Vagina (tissue), 2 donors: ENCODE data around the gene NYAP1. TPM values are rescaled to one million over a fixed set of nuclear protein-coding genes. Genes with fewer than 3 reads are reported as not detected.

Experiments used
- DNase-seq, 2 donors: peaks; one replicate each; pipeline ENCODE4 v3.0.0-alpha.2; 2017; ENCODE audit errors: extremely low spot score in 2 of 2
- H3K27ac ChIP-seq: fragments of 200-600 bp; sonication (generic); one replicate; pipeline ENCODE4 v1.5.1; 2019
- H3K27me3 ChIP-seq: fragments of 200-600 bp; sonication (generic); one replicate; pipeline ENCODE4 v1.5.1; 2019
- H3K36me3 ChIP-seq, 2 donors: fragments of 200-600 bp; sonication (generic); one replicate each; pipeline ENCODE4 v1.5.1; 2017 to 2019
- H3K4me1 ChIP-seq: fragments of 200-600 bp; sonication (generic); one replicate; pipeline ENCODE4 v1.5.1; 2019
- H3K4me3 ChIP-seq, 2 donors: fragments of 200-600 bp; sonication (generic); 1 replicate in 1 of 2; 2 replicates in 1 of 2; pipeline ENCODE4 v1.5.1; 2016 to 2019
- H3K9me3 ChIP-seq: fragments of 200-600 bp; sonication (generic); one replicate; pipeline ENCODE4 v1.5.1; 2019
- POLR2A ChIP-seq, 2 donors: fragments of 450-650 bp; IDR thresholded peaks; one replicate each; pipeline ENCODE4 v1.6.1; 2017; ENCODE audit warnings: antibody characterized with exemption in 2 of 2, mild to moderate bottlenecking in 2 of 2, moderate library complexity in 2 of 2
- POLR2AphosphoS5 ChIP-seq, 2 donors: sonication (generic); formaldehyde crosslinking; IDR thresholded peaks; one replicate each; pipeline ENCODE4 v1.9.0; 2017; ENCODE audit warnings: antibody characterized with exemption in 2 of 2, mild to moderate bottlenecking in 2 of 2, low read depth in 1 of 2; ENCODE audit not compliant: insufficient read depth in 1 of 2
- intact Hi-C: fragments of 100-400 bp; cut with DNase I; formaldehyde crosslinking; loops from one replicate; pipeline ENCODE4 v1.15.1; 2023
- total RNA-seq: library from RNA; depleted of rRNA; stranded (reverse); fragments of >200 nt; gene quantifications from one replicate; pipeline ENCODE4 v1.2.3, GENCODE V29; 2016
- TF ChIP-seq, protein P1 (sequence below), 3 experiments: fragments of 450-650 bp in 2 of 3; fragments of 200-600 bp in 1 of 3; sonication (generic) in 1 of 3; IDR thresholded peaks; one replicate each; pipeline ENCODE4 v1.5.1; 2017 to 2019; ENCODE audit warnings: antibody characterized with exemption in 3 of 3, mild to moderate bottlenecking in 2 of 3, moderate library complexity in 2 of 3

NYAP1 gene
- total RNA-seq, 1 donor from 2014 or later = 3.9 TPM

- Histone ChIP-seq H3K27ac (peak overlapping the region; percentile 92), H3K9me3 (no peaks in the 10 kb centered on the region), H3K4me1 (peaks cover 67% of the 10 kb centered on the region), H3K4me3 (peak overlapping the region; percentile 88 to 92), H3K27me3 (no peaks in the 10 kb centered on the region), H3K36me3 (peaks cover 0 to 20% of the 10 kb centered on the region in 2 donors)
- TF ChIP-seq, protein P1, sequence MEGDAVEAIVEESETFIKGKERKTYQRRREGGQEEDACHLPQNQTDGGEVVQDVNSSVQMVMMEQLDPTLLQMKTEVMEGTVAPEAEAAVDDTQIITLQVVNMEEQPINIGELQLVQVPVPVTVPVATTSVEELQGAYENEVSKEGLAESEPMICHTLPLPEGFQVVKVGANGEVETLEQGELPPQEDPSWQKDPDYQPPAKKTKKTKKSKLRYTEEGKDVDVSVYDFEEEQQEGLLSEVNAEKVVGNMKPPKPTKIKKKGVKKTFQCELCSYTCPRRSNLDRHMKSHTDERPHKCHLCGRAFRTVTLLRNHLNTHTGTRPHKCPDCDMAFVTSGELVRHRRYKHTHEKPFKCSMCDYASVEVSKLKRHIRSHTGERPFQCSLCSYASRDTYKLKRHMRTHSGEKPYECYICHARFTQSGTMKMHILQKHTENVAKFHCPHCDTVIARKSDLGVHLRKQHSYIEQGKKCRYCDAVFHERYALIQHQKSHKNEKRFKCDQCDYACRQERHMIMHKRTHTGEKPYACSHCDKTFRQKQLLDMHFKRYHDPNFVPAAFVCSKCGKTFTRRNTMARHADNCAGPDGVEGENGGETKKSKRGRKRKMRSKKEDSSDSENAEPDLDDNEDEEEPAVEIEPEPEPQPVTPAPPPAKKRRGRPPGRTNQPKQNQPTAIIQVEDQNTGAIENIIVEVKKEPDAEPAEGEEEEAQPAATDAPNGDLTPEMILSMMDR (IDR thresholded peaks at IDR 0.05) = no peak
- TF ChIP-seq POLR2A (IDR thresholded peaks at IDR 0.05) = no peak
- no peak for TF ChIP-seq POLR2AphosphoS5 (IDR thresholded peaks at IDR 0.05; ENCODE audit: insufficient read depth in 1 of 2, low read depth in 1 of 2)
- DNase-seq = no peak
- intact Hi-C loops = loop anchor here (10.0 kb wide), 1 partner anchor 199 kb away; the partner anchor contains the start of gene GNB2
These were observed 8.2 kb upstream of the NYAP1 start for GRCh38 chr7:100475549-100475948.

- intact Hi-C loops = loop anchor here (10.0 kb wide), 1 partner anchor 199 kb away; the partner anchor contains the start of gene GNB2
- Histone ChIP-seq H3K4me1 (peaks cover 67% of the 10 kb centered on the region), H3K27ac (peak overlapping the region; percentile 92), H3K27me3 (no peaks in the 10 kb centered on the region), H3K9me3 (no peaks in the 10 kb centered on the region), H3K4me3 (peak overlapping the region; percentile 88 to 92), H3K36me3 (peaks cover 0 to 18% of the 10 kb centered on the region in 2 donors)
- no peak for DNase-seq
- TF ChIP-seq POLR2AphosphoS5 (IDR thresholded peaks at IDR 0.05; ENCODE audit: insufficient read depth in 1 of 2, low read depth in 1 of 2) (no peak), POLR2A (IDR thresholded peaks at IDR 0.05) (no peak)
- TF ChIP-seq, protein P1 (IDR thresholded peaks at IDR 0.05) = no peak
These were observed 7.5 kb upstream of the NYAP1 start for GRCh38 chr7:100476101-100476780.

GRCh38 chr7:100476903-100477870, 6.5 kb upstream of the NYAP1 start:
- no peaks in the 10 kb centered on the region for H3K27me3 ChIP-seq
- intact Hi-C loops = loop anchor here (10.0 kb wide), 1 partner anchor 198 kb away; the partner anchor contains the start of gene GNB2
- peaks cover 64% of the 10 kb centered on the region for H3K4me1 ChIP-seq
- peak overlapping the region; percentile 88 to 92 for H3K4me3 ChIP-seq
- no peak for DNase-seq
- peaks cover 0 to 14% of the 10 kb centered on the region in 2 donors for H3K36me3 ChIP-seq
- TF ChIP-seq POLR2A (IDR thresholded peaks at IDR 0.05) (no peak), POLR2AphosphoS5 (IDR thresholded peaks at IDR 0.05; ENCODE audit: insufficient read depth in 1 of 2, low read depth in 1 of 2) (no peak)
- TF ChIP-seq, protein P1 (IDR thresholded peaks at IDR 0.05) = no peak
- peak overlapping the region; percentile 92 for H3K27ac ChIP-seq
- H3K9me3 ChIP-seq = no peaks in the 10 kb centered on the region

GRCh38 chr7:100477871-100478267, 5.9 kb upstream of the NYAP1 start:
- peak overlapping the region; percentile 92 for H3K27ac ChIP-seq
- H3K4me3 ChIP-seq = peak overlapping the region; percentile 88 to 92
- H3K27me3 ChIP-seq = no peaks in the 10 kb centered on the region
- H3K9me3 ChIP-seq = no peaks in the 10 kb centered on the region
- no peak for DNase-seq
- TF ChIP-seq POLR2A (IDR thresholded peaks at IDR 0.05) (no peak), POLR2AphosphoS5 (IDR thresholded peaks at IDR 0.05; ENCODE audit: insufficient read depth in 1 of 2, low read depth in 1 of 2) (no peak)
- TF ChIP-seq, protein P1 (IDR thresholded peaks at IDR 0.05) = no peak
- peaks cover 64% of the 10 kb centered on the region for H3K4me1 ChIP-seq
- intact Hi-C loops = loop anchor here (10.0 kb wide), 1 partner anchor 197 kb away; the partner anchor contains the start of gene GNB2
- peaks cover 0 to 14% of the 10 kb centered on the region in 2 donors for H3K36me3 ChIP-seq
